SH-SY5Y (cell line): ENCODE results near the gene SLC35G2.

ENCODE experiments used
- GATA2 ChIP-seq: IDR thresholded peaks from 2 replicates; pipeline ENCODE4 v1.6.1; 2011; ENCODE audit warnings: mild to moderate bottlenecking, low read depth, low read length
- GATA3 ChIP-seq: IDR thresholded peaks from 2 replicates; pipeline ENCODE4 v1.6.1; 2011; ENCODE audit warnings: low read depth, mild to moderate bottlenecking, low read length, moderate library complexity

- TF ChIP-seq GATA2 (no peak), GATA3 (no peak)
Measured at GRCh38 chr3:136819392-136819730, 435 bp downstream of the SLC35G2 start.
